GM12878 (cell line): ENCODE data around the gene IDH3A. TPM values are rescaled to one million over a fixed set of nuclear protein-coding genes. Genes with fewer than 3 reads are reported as not detected.

ENCODE experiments used
- ATAC-seq: fragments of 200-7000 bp; cut with Tn5 transposase; 3 replicates; pipeline ENCODE4 v1.9.1; 2020; ENCODE audit warnings: mild to moderate bottlenecking, moderate library complexity
- BruUV-seq: library from RNA; stranded (reverse); fragments of 400-500 nt; replicated peaks from 2 replicates; lab custom pipeline; 2021; lab: Mats Ljungman, UMichigan
- CTCF ChIA-PET: fragments of 300-600 bp; sonication (Branson Sonifier 250); formaldehyde crosslinking; extraction: SDS; loops from one replicate; lab custom pipeline; 2021; ENCODE audit warnings: inconsistent platforms; lab: Yijun Ruan, JAX
- POLR2A ChIA-PET: fragments of 350-600 bp; formaldehyde crosslinking; extraction: SDS; loops from one replicate; lab custom pipeline; 2021; ENCODE audit warnings: inconsistent platforms; lab: Charles Lee
- RAD21 ChIA-PET: fragments of 300-600 bp; sonication (Branson Sonifier 250); formaldehyde crosslinking; loops from one replicate; lab custom pipeline; 2023; ENCODE audit warnings: antibody characterized with exemption; ENCODE audit not compliant: unreplicated experiment; lab: Charles Lee
- SMC1A ChIA-PET: fragments of 300-600 bp; sonication (Branson Sonifier 250); formaldehyde crosslinking; loops from one replicate; lab custom pipeline; 2023; ENCODE audit not compliant: unreplicated experiment, uncharacterized antibody; lab: Charles Lee
- DNase-seq: peaks from one replicate; pipeline ENCODE4 v3.0.0-alpha.2; 2011; ENCODE audit warnings: low read depth, low spot score
- FAIRE-seq: peaks from 3 replicates; lab custom pipeline; 2011; peaks lifted over from hg19 to GRCh38; lab: Jason Lieb, UNC
- H2AFZ ChIP-seq: 2 replicates; pipeline ENCODE4 v1.6.0; 2011; ENCODE audit warnings: low read depth, low read length, control low read depth; ENCODE audit not compliant: control insufficient read depth
- H3K27ac ChIP-seq: 2 replicates; pipeline ENCODE4 v1.5.1; 2011; ENCODE audit warnings: control low read depth; ENCODE audit not compliant: control insufficient read depth, insufficient read depth
- H3K27me3 ChIP-seq, 2 experiments: replicated peaks in 1 of 2; 2 replicates each; pipeline versions ENCODE4 v1.6.0 to v1.6.1; 2011; ENCODE audit warnings: low read length in 1 of 2; ENCODE audit not compliant: control insufficient read depth in 2 of 2, insufficient read depth in 2 of 2
- H3K36me3 ChIP-seq, 2 experiments: 2 replicates each; pipeline ENCODE4 v1.5.1; 2011; ENCODE audit warnings: low read length in 1 of 2; ENCODE audit not compliant: control insufficient read depth in 2 of 2, insufficient read depth in 2 of 2
- H3K4me1 ChIP-seq: 2 replicates; pipeline ENCODE4 v1.6.1; 2011; ENCODE audit warnings: mild to moderate bottlenecking, low read length, moderate library complexity, mixed read lengths; ENCODE audit not compliant: control insufficient read depth, insufficient read depth
- H3K4me2 ChIP-seq: 2 replicates; pipeline ENCODE4 v1.6.0; 2011; ENCODE audit warnings: control low read depth; ENCODE audit not compliant: control insufficient read depth, insufficient read depth
- H3K4me3 ChIP-seq: fragments of 200-600 bp; sonication (generic); 2 replicates; pipeline ENCODE4 v1.5.1; 2016
- H3K79me2 ChIP-seq: 2 replicates; pipeline ENCODE4 v1.6.0; 2011; ENCODE audit warnings: low read length; ENCODE audit not compliant: control insufficient read depth, insufficient read depth
- H3K9ac ChIP-seq: 2 replicates; pipeline ENCODE4 v1.8.0; 2011; ENCODE audit warnings: low read length, control low read depth, mixed read lengths; ENCODE audit not compliant: control insufficient read depth, insufficient read depth
- H3K9me3 ChIP-seq: replicated peaks from 3 replicates; pipeline ENCODE4 v1.5.1; 2011; ENCODE audit warnings: mild to moderate bottlenecking, low read length; ENCODE audit not compliant: control insufficient read depth, insufficient read depth
- H4K20me1 ChIP-seq: 2 replicates; pipeline ENCODE4 v1.6.0; 2011; ENCODE audit not compliant: control insufficient read depth, insufficient read depth
- BHLHE40 ChIP-seq, 2 experiments: fragments of 450-650 bp in 1 of 2; IDR thresholded peaks; 2 replicates each; pipeline ENCODE4 v1.6.1; 2011 to 2017; ENCODE audit warnings: low read depth in 2 of 2, borderline replicate concordance in 1 of 2, improper control_type of control experiment in 1 of 2, low read length in 1 of 2, mild to moderate bottlenecking in 1 of 2
- CREB1 ChIP-seq: IDR thresholded peaks from 2 replicates; pipeline ENCODE4 v1.6.1; 2012; ENCODE audit warnings: low read depth, mild to moderate bottlenecking, inconsistent platforms
- FOXM1 ChIP-seq: IDR thresholded peaks from 2 replicates; pipeline ENCODE4 v1.6.1; 2012; ENCODE audit warnings: low read depth, mild to moderate bottlenecking, inconsistent platforms, low read length, moderate library complexity
- GABPA ChIP-seq: IDR thresholded peaks from 2 replicates; pipeline ENCODE4 v1.6.1; 2014; ENCODE audit warnings: antibody characterized with exemption, low read depth, mild to moderate bottlenecking, inconsistent platforms
- HDAC6 ChIP-seq: fragments of 200-600 bp; sonication (generic); IDR thresholded peaks from one replicate; pipeline ENCODE4 v1.8.0; 2017; ENCODE audit warnings: antibody characterized with exemption; ENCODE audit not compliant: unreplicated experiment
- IRF4 ChIP-seq: IDR thresholded peaks from 2 replicates; pipeline ENCODE4 v1.6.1; 2011; ENCODE audit warnings: low read depth, low read length
- MYC ChIP-seq: IDR thresholded peaks from 2 replicates; pipeline ENCODE4 v1.6.1; 2011; ENCODE audit warnings: mild to moderate bottlenecking, low read length, moderate library complexity, inconsistent platforms; ENCODE audit not compliant: insufficient read depth, insufficient replicate concordance, insufficient read length, severe bottlenecking
- NBN ChIP-seq: fragments of 450-650 bp; IDR thresholded peaks from 2 replicates; pipeline ENCODE4 v1.6.1; 2016
- NR2F1 ChIP-seq: fragments of 450-650 bp; conservative IDR thresholded peaks from 2 replicates; pipeline ENCODE4 v1.6.1; 2017; ENCODE audit warnings: mild to moderate bottlenecking
- RAD51 ChIP-seq: fragments of 450-650 bp; IDR thresholded peaks from 2 replicates; pipeline ENCODE4 v1.6.1; 2016; ENCODE audit warnings: moderate library complexity, mild to moderate bottlenecking, inconsistent platforms
- RB1 ChIP-seq: fragments of 450-650 bp; formaldehyde crosslinking; IDR thresholded peaks from 2 replicates; pipeline ENCODE4 v1.6.1; 2017; ENCODE audit warnings: mild to moderate bottlenecking, borderline replicate concordance
- SMAD5 ChIP-seq: IDR thresholded peaks from 2 replicates; pipeline ENCODE4 v1.6.1; 2016; ENCODE audit warnings: antibody characterized with exemption, low read depth
- STAT3 ChIP-seq: IDR thresholded peaks from 2 replicates; pipeline ENCODE4 v1.6.1; 2011; ENCODE audit warnings: low read depth, low read length, improper control_type of control experiment
- TCF3 ChIP-seq: IDR thresholded peaks from 2 replicates; pipeline ENCODE4 v1.6.1; 2012; ENCODE audit warnings: low read depth, mild to moderate bottlenecking, low read length, borderline replicate concordance; ENCODE audit not compliant: insufficient read depth
- ZNF687 ChIP-seq: fragments of 450-650 bp; IDR thresholded peaks from 2 replicates; pipeline ENCODE4 v1.6.1; 2017; ENCODE audit warnings: mild to moderate bottlenecking, moderate library complexity
- ZSCAN29 ChIP-seq: fragments of 450-650 bp; IDR thresholded peaks from 2 replicates; pipeline ENCODE4 v1.6.1; 2017; ENCODE audit warnings: mild to moderate bottlenecking, moderate library complexity
- WGBS: methylation state at CpG from one replicate; pipeline ENCODE4 v1.1.6; 2016; ENCODE audit warnings: low lambda C conversion rate; ENCODE audit not compliant: insufficient replicate concordance, insufficient coverage; ENCODE audit errors: missing lambda C conversion rate; 5-methylcytosine and 5-hydroxymethylcytosine counted together
- in situ Hi-C: fragments of 300-500 bp; cut with MboI; formaldehyde crosslinking; loops from 9 replicates; pipeline ENCODE4 v1.14.3; 2018; ENCODE audit warnings: mixed read lengths
- intact Hi-C: fragments of 100-400 bp; cut with micrococcal nuclease; formaldehyde crosslinking; loops from one replicate; pipeline ENCODE4 v1.14.2; 2022; ENCODE audit not compliant: unreplicated experiment
- polyA plus RNA-seq, 11 experiments: library from polyadenylated mRNA; depleted of rRNA in 4 of 11; unstranded in 6 of 11; stranded (reverse) in 5 of 11; fragments of >200 nt; fragmentation: Nextera tagmentation in 4 of 11; fragmentation: Illumina TruSeq in 1 of 11; extraction: Ambion mirVana in 4 of 11; extraction: Trizol in 1 of 11; gene quantifications; 1 replicate in 1 of 11; 2 replicates in 10 of 11; pipeline versions ENCODE4 v1.2.1 to v1.2.3, GENCODE V29; 2011 to 2016; ENCODE audit warnings: inconsistent platforms in 2 of 11, missing spikeins in 2 of 11, low read depth in 1 of 11
- total RNA-seq, 4 experiments: library from RNA; depleted of rRNA in 3 of 4; stranded (reverse); fragments of >200 nt in 3 of 4; fragmentation: Illumina TruSeq in 1 of 4; extraction: Trizol in 1 of 4; gene quantifications; 2 replicates each; pipeline versions ENCODE4 v1.2.1 to v1.2.3, GENCODE V29; 2013 to 2021
- TF ChIP-seq, protein P1 (sequence below): fragments of 450-650 bp; conservative IDR thresholded peaks from 2 replicates; pipeline ENCODE4 v1.6.1; 2017; ENCODE audit warnings: mild to moderate bottlenecking, moderate library complexity
- TF ChIP-seq, protein P2 (sequence below): IDR thresholded peaks from 2 replicates; pipeline ENCODE4 v1.6.1; 2011; ENCODE audit warnings: borderline replicate concordance, low read depth, mild to moderate bottlenecking, moderate library complexity, mixed read lengths, low read length; ENCODE audit not compliant: insufficient read depth; ENCODE audit errors: extremely low read length

The IDH3A gene
- total and polyA plus RNA-seq, 10 of the 15 experiments (the other 5 are each of a cell fraction or from before 2014, with no cell fraction given) = 83.9 to 254 (median 195) TPM

- Histone ChIP-seq H3K4me2 (no peak overlapping the region), H3K79me2 (no peaks in the 10 kb centered on the region), H3K4me3 (no peak overlapping the region), H3K4me1 (no peaks in the 10 kb centered on the region), H4K20me1 (no peaks in the 10 kb centered on the region), H3K27me3 (peaks cover 0 to 2% of the 10 kb centered on the region in 2 experiments; a peak in 2 of 4 replicates), H3K9me3 (no peaks in the 10 kb centered on the region), H3K9ac (no peak overlapping the region), H3K27ac (no peak overlapping the region), H3K36me3 (no peaks in the 10 kb centered on the region), H2AFZ (no peak overlapping the region)
- BruUV-seq = no TSS peak
- ChIA-PET RAD21 (no interaction called here), SMC1A (interaction anchor here (2.0 kb wide), 1 partner anchor 88 kb away, joined by 4 read pairs; no protein-coding TSS in a partner anchor), POLR2A (no interaction called here), CTCF (interaction anchor here (0.9 to 2.3 kb wide), 4 partner anchors 11 to 130 kb away, joined by 3 to 13 read pairs (median 7); no protein-coding TSS in a partner anchor)
- 53% methylated on average over 10 of the region's 10 CpGs for WGBS
- no peak for ATAC-seq
- TF ChIP-seq GABPA (no peak), ZSCAN29 (no peak), FOXM1 (no peak), SMAD5 (no peak), ZNF687 (no peak), HDAC6 (no peak), IRF4 (no peak), NR2F1 (no peak), RB1 (no peak), NBN (no peak), BHLHE40 (IDR thresholded peaks at IDR 0.05; ENCODE audit: borderline replicate concordance in 1 of 2, low read depth in 2 of 2, low read length in 1 of 2) (no peak), RAD51 (no peak), CREB1 (no peak), MYC (no peak), STAT3 (no peak), TCF3 (no peak)
- TF ChIP-seq, protein P1, sequence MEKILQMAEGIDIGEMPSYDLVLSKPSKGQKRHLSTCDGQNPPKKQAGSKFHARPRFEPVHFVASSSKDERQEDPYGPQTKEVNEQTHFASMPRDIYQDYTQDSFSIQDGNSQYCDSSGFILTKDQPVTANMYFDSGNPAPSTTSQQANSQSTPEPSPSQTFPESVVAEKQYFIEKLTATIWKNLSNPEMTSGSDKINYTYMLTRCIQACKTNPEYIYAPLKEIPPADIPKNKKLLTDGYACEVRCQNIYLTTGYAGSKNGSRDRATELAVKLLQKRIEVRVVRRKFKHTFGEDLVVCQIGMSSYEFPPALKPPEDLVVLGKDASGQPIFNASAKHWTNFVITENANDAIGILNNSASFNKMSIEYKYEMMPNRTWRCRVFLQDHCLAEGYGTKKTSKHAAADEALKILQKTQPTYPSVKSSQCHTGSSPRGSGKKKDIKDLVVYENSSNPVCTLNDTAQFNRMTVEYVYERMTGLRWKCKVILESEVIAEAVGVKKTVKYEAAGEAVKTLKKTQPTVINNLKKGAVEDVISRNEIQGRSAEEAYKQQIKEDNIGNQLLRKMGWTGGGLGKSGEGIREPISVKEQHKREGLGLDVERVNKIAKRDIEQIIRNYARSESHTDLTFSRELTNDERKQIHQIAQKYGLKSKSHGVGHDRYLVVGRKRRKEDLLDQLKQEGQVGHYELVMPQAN = no peak
- TF ChIP-seq, protein P2, sequence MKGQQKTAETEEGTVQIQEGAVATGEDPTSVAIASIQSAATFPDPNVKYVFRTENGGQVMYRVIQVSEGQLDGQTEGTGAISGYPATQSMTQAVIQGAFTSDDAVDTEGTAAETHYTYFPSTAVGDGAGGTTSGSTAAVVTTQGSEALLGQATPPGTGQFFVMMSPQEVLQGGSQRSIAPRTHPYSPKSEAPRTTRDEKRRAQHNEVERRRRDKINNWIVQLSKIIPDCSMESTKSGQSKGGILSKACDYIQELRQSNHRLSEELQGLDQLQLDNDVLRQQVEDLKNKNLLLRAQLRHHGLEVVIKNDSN = no peak
- intact Hi-C loops (no loop called here), in situ Hi-C loops (no loop called here)
- no peak for DNase-seq
- no peak for FAIRE-seq
Measured at GRCh38 chr15:78200276-78200930, 51.2 kb downstream of the IDH3A start.
